ENCODE data around the gene ZCCHC24. TPM values are rescaled to one million over a fixed set of nuclear protein-coding genes. Genes with fewer than 3 reads are reported as not detected.

The ZCCHC24 gene
- polyA plus RNA-seq, 3 donors = 3.9 to 5.0 (median 4.0) TPM

GRCh38 chr10:79390551-79391229 lies 54.7 kb downstream of the ZCCHC24 start:
- no peaks in the 10 kb centered on the region for H3K9me3 Mint-ChIP-seq
- Histone ChIP-seq H3K27me3 (ENCODE audit: control insufficient read depth in 2 of 2, insufficient read depth in 2 of 2, low read length in 2 of 2) (no peaks in the 10 kb centered on the region), H3K4me1 (ENCODE audit: control insufficient read depth in 1 of 2, insufficient read depth in 2 of 2, low read length in 2 of 2) (peaks cover 6 to 13% of the 10 kb centered on the region in 2 donors), H3K27ac (ENCODE audit: low read depth in 1 of 2, low read length in 2 of 2) (no peak overlapping the region), H3K36me3 (replicated peaks in 1 of 2; ENCODE audit: control insufficient read depth in 1 of 2, insufficient read depth in 2 of 2, low read length in 2 of 2) (peaks cover 2 to 71% of the 10 kb centered on the region in 2 donors), H3K4me2 (replicated peaks; ENCODE audit: extremely low read depth, low read length, poor library complexity, severe bottlenecking) (no peak overlapping the region), H3K9ac (ENCODE audit: insufficient read depth, low read length, poor library complexity, severe bottlenecking) (no peak overlapping the region), H3K4me3 (replicated peaks in 1 of 3; ENCODE audit: low read depth in 2 of 3, low read length in 3 of 3) (no peak overlapping the region), H4K20me1 (ENCODE audit: insufficient read depth, low read length) (no peaks in the 10 kb centered on the region), H3K79me2 (ENCODE audit: insufficient read depth, low read length) (no peaks in the 10 kb centered on the region), H2AFZ (ENCODE audit: insufficient read depth, low read depth, low read length, poor library complexity, severe bottlenecking) (no peak overlapping the region), H3K9me3 (replicated peaks in 1 of 2; ENCODE audit: control insufficient read depth in 1 of 2, insufficient read depth in 1 of 2, low read length in 2 of 2) (no peaks in the 10 kb centered on the region)
- peaks cover 8% of the 10 kb centered on the region for H3K4me1 Mint-ChIP-seq
- intact Hi-C loops (cut with micrococcal nuclease) = no loop called here
- 10% methylated on average over 11 of the region's 16 CpGs for WGBS (ENCODE audit: insufficient coverage)
- H3K27me3 Mint-ChIP-seq (ENCODE audit: low read depth in 3 of 3) = peaks cover 0 to 3% (median 2%) of the 10 kb centered on the region in 3 donors
- TF ChIP-seq CTCF (IDR thresholded peaks at IDR 0.05) = peak; percentile 41
- peak overlapping the region in 1 of 7 donors; percentile 18 for H3K27ac Mint-ChIP-seq
- H3K36me3 Mint-ChIP-seq = peaks cover 67 to 70% of the 10 kb centered on the region in 2 donors
- peak overlapping the region in 1 of 2 donors; percentile 11 for H3K4me3 Mint-ChIP-seq
- peak in 2 of 3 donors; percentile 24 to 49 for DNase-seq

- H3K4me1 Mint-ChIP-seq = peaks cover 8% of the 10 kb centered on the region
- no peak for TF ChIP-seq CTCF (IDR thresholded peaks at IDR 0.05)
- Histone ChIP-seq H3K9me3 (replicated peaks in 1 of 2; ENCODE audit: control insufficient read depth in 1 of 2, insufficient read depth in 1 of 2, low read length in 2 of 2) (no peaks in the 10 kb centered on the region), H3K27me3 (ENCODE audit: control insufficient read depth in 2 of 2, insufficient read depth in 2 of 2, low read length in 2 of 2) (no peaks in the 10 kb centered on the region), H2AFZ (ENCODE audit: insufficient read depth, low read depth, low read length, poor library complexity, severe bottlenecking) (no peak overlapping the region), H3K4me3 (replicated peaks in 1 of 3; ENCODE audit: low read depth in 2 of 3, low read length in 3 of 3) (no peak overlapping the region), H3K79me2 (ENCODE audit: insufficient read depth, low read length) (no peaks in the 10 kb centered on the region), H3K36me3 (replicated peaks in 1 of 2; ENCODE audit: control insufficient read depth in 1 of 2, insufficient read depth in 2 of 2, low read length in 2 of 2) (peaks cover 5 to 77% of the 10 kb centered on the region in 2 donors), H3K4me1 (ENCODE audit: control insufficient read depth in 1 of 2, insufficient read depth in 2 of 2, low read length in 2 of 2) (peaks cover 6 to 13% of the 10 kb centered on the region in 2 donors), H4K20me1 (ENCODE audit: insufficient read depth, low read length) (no peaks in the 10 kb centered on the region), H3K9ac (ENCODE audit: insufficient read depth, low read length, poor library complexity, severe bottlenecking) (no peak overlapping the region), H3K27ac (ENCODE audit: low read depth in 1 of 2, low read length in 2 of 2) (no peak overlapping the region), H3K4me2 (replicated peaks; ENCODE audit: extremely low read depth, low read length, poor library complexity, severe bottlenecking) (no peak overlapping the region)
- H3K36me3 Mint-ChIP-seq = peaks cover 73 to 75% of the 10 kb centered on the region in 2 donors
- H3K4me3 Mint-ChIP-seq = no peak overlapping the region
- no peak for DNase-seq
- peaks cover 0 to 4% (median 2%) of the 10 kb centered on the region in 3 donors for H3K27me3 Mint-ChIP-seq (ENCODE audit: low read depth in 3 of 3)
- H3K27ac Mint-ChIP-seq = no peak overlapping the region
- H3K9me3 Mint-ChIP-seq = no peaks in the 10 kb centered on the region
- intact Hi-C loops (cut with micrococcal nuclease) = no loop called here
- no CpG with 5 or more reads among the region's 2 CpGs for WGBS (ENCODE audit: insufficient coverage)
Observed at GRCh38 chr10:79390057-79390456, 55.4 kb downstream of the ZCCHC24 start.

All from CD14-positive monocyte (primary cell).